Mesendoderm (in vitro differentiated cells): Measurements from ENCODE around the gene TLE6.

Source experiments
- DNase-seq: peaks from one replicate; pipeline ENCODE4 v3.0.0; 2013
- H2AK5ac ChIP-seq: 2 replicates; pipeline ENCODE4 v1.6.1; 2013; ENCODE audit warnings: low read length, inconsistent platforms
- H2BK120ac ChIP-seq: 2 replicates; pipeline ENCODE4 v1.6.1; 2013; ENCODE audit warnings: low read depth, mild to moderate bottlenecking, low read length, moderate library complexity, mixed read lengths
- H2BK15ac ChIP-seq: replicated peaks from 2 replicates; pipeline ENCODE4 v1.6.1; 2013; ENCODE audit warnings: low read depth, mild to moderate bottlenecking, moderate library complexity
- H2BK5ac ChIP-seq: 2 replicates; pipeline ENCODE4 v1.6.1; 2013; ENCODE audit warnings: low read length, inconsistent platforms
- H3K18ac ChIP-seq: 2 replicates; pipeline ENCODE4 v1.6.1; 2013; ENCODE audit warnings: mild to moderate bottlenecking, low read length, mixed read lengths
- H3K23ac ChIP-seq: one replicate; pipeline ENCODE4 v1.6.1; 2013; ENCODE audit warnings: low read length
- H3K27ac ChIP-seq: 2 replicates; pipeline ENCODE4 v1.5.1; 2013; ENCODE audit warnings: low read depth, mild to moderate bottlenecking, inconsistent platforms, low read length, moderate library complexity
- H3K27me3 ChIP-seq: 2 replicates; pipeline ENCODE4 v1.6.1; 2013; ENCODE audit warnings: low read length, control low read depth, mild to moderate bottlenecking, inconsistent platforms; ENCODE audit not compliant: insufficient read depth, poor library complexity
- H3K36me3 ChIP-seq: 2 replicates; pipeline ENCODE4 v1.6.1; 2013; ENCODE audit warnings: low read length, inconsistent platforms; ENCODE audit not compliant: control insufficient read depth, insufficient read depth
- H3K4ac ChIP-seq: one replicate; pipeline ENCODE4 v1.6.1; 2013; ENCODE audit warnings: low read depth, mild to moderate bottlenecking, low read length, moderate library complexity
- H3K4me1 ChIP-seq: 2 replicates; pipeline ENCODE4 v1.6.1; 2013; ENCODE audit warnings: low read depth, low read length, inconsistent platforms; ENCODE audit not compliant: control insufficient read depth
- H3K4me2 ChIP-seq: 2 replicates; pipeline ENCODE4 v1.6.1; 2013; ENCODE audit warnings: low read length
- H3K4me3 ChIP-seq: 2 replicates; pipeline ENCODE4 v1.5.1; 2013; ENCODE audit warnings: mild to moderate bottlenecking, low read length
- H3K56ac ChIP-seq: one replicate; pipeline ENCODE4 v1.6.1; 2013; ENCODE audit warnings: low read length
- H3K79me1 ChIP-seq: 2 replicates; pipeline ENCODE4 v1.6.1; 2013; ENCODE audit warnings: low read length, inconsistent platforms
- H3K79me2 ChIP-seq: 2 replicates; pipeline ENCODE4 v1.6.1; 2013; ENCODE audit warnings: mild to moderate bottlenecking, low read length; ENCODE audit not compliant: control insufficient read depth, insufficient read depth
- H3K9ac ChIP-seq: 2 replicates; pipeline ENCODE4 v1.6.1; 2013; ENCODE audit warnings: low read length, inconsistent platforms
- H4K5ac ChIP-seq: one replicate; pipeline ENCODE4 v1.6.1; 2013; ENCODE audit warnings: low read length
- H4K8ac ChIP-seq: one replicate; pipeline ENCODE4 v1.6.1; 2013; ENCODE audit warnings: low read depth, mild to moderate bottlenecking, control low read depth, low read length, moderate library complexity
- WGBS: extraction: QIAGEN DNeasy Blood & Tissue Kit; methylation state at CpG from one replicate; pipeline ENCODE4 v1.1.7; 2013; ENCODE audit warnings: low lambda C conversion rate, missing lambda C conversion rate; ENCODE audit not compliant: insufficient coverage; ENCODE audit errors: extremely low coverage; 5-methylcytosine and 5-hydroxymethylcytosine counted together

Gene TLE6

GRCh38 chr19:2967972-2968371 lies 9.4 kb upstream of the TLE6 start:
- Histone ChIP-seq H3K4me2 (no peak overlapping the region), H3K27ac (no peak overlapping the region), H2AK5ac (no peak overlapping the region), H2BK15ac (no peak overlapping the region), H3K4me3 (no peak overlapping the region), H2BK120ac (no peak overlapping the region), H3K4me1 (no peaks in the 10 kb centered on the region), H3K36me3 (no peaks in the 10 kb centered on the region), H3K4ac (no peak overlapping the region), H3K18ac (no peak overlapping the region), H3K27me3 (no peaks in the 10 kb centered on the region), H3K23ac (no peak overlapping the region), H3K79me2 (no peaks in the 10 kb centered on the region), H4K8ac (no peak overlapping the region), H3K9ac (no peak overlapping the region), H4K5ac (no peak overlapping the region), H3K56ac (no peak overlapping the region), H3K79me1 (no peaks in the 10 kb centered on the region), H2BK5ac (no peak overlapping the region)
- no CpG with 5 or more reads among the region's 8 CpGs for WGBS
- DNase-seq = no peak

DNA sequence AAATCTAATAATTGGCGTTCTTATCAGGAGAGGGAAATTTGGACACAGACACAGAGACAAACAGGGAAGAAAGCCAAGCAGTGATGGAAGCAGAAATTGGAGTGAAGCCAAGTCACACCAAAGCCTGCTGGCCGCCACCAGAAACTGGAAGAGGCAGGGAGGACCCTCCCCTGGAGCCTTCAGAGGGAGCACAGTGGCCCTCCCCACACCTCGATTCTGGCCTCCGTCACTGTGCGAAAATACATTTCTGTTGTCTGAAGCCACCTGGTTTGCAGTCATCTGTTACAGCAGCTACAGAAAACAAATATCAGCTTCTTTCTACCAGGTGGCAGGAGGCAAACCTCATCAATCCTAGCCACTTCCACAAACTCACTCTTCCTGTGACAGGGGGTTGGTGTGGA lies 8.3 kb upstream of the TLE6 start:
- no peak overlapping the region for H3K4me2 ChIP-seq
- no peak overlapping the region for H2AK5ac ChIP-seq
- H3K56ac ChIP-seq = no peak overlapping the region
- no peak for DNase-seq
- no peak overlapping the region for H4K5ac ChIP-seq
- H3K23ac ChIP-seq = no peak overlapping the region
- no peak overlapping the region for H3K4ac ChIP-seq
- no peaks in the 10 kb centered on the region for H3K79me2 ChIP-seq
- no peaks in the 10 kb centered on the region for H3K27me3 ChIP-seq
- no peak overlapping the region for H4K8ac ChIP-seq
- no peak overlapping the region for H2BK120ac ChIP-seq
- H3K18ac ChIP-seq = no peak overlapping the region
- no peaks in the 10 kb centered on the region for H3K79me1 ChIP-seq
- H3K4me1 ChIP-seq = no peaks in the 10 kb centered on the region
- no peak overlapping the region for H3K9ac ChIP-seq
- H3K27ac ChIP-seq = no peak overlapping the region
- no peak overlapping the region for H2BK5ac ChIP-seq
- no CpG with 5 or more reads among the region's 5 CpGs for WGBS
- no peak overlapping the region for H3K4me3 ChIP-seq
- H3K36me3 ChIP-seq = no peaks in the 10 kb centered on the region
- no peak overlapping the region for H2BK15ac ChIP-seq

DNA sequence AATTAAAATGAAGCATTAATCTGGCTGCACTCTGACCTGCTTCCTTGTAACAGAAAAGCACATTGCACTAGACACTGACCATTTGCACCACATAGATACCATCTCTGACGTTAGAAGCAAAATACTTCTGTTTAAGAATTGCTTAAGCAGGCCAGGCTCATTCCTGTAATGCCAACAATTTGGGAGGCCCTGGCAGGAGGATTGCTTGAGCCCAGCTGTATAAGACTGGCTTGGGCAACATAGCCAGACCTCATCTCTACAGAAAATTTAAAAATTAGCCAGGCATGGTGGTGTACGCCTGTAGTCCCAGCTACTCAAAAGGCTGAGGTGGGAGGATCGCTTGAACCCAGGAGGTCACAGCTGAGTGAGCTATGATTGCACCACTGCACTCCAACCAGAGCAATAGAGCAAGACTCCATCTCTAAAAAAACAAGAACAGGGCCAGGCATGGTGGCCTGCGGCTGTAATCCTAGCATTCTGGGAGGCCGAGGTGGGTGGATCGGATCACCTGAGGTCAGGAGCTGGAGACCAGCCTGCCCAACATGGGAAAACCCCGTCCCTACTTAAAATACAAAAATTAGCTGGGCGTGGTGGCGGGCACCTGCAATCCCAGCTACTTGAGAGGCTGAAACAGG lies 7.0 kb upstream of the TLE6 start:
- H3K79me2 ChIP-seq = no peaks in the 10 kb centered on the region
- no peak overlapping the region for H4K5ac ChIP-seq
- no peaks in the 10 kb centered on the region for H3K79me1 ChIP-seq
- no peaks in the 10 kb centered on the region for H3K4me1 ChIP-seq
- H4K8ac ChIP-seq = no peak overlapping the region
- H3K23ac ChIP-seq = no peak overlapping the region
- no peak overlapping the region for H2AK5ac ChIP-seq
- no peak overlapping the region for H3K27ac ChIP-seq
- no peak overlapping the region for H3K4me2 ChIP-seq
- no peak overlapping the region for H2BK15ac ChIP-seq
- H3K4me3 ChIP-seq = no peak overlapping the region
- H3K18ac ChIP-seq = no peak overlapping the region
- H3K56ac ChIP-seq = no peak overlapping the region
- H2BK5ac ChIP-seq = no peak overlapping the region
- no peak overlapping the region for H2BK120ac ChIP-seq
- H3K27me3 ChIP-seq = no peaks in the 10 kb centered on the region
- DNase-seq = no peak
- H3K9ac ChIP-seq = no peak overlapping the region
- H3K36me3 ChIP-seq = no peaks in the 10 kb centered on the region
- no CpG with 5 or more reads among the region's 9 CpGs for WGBS
- no peak overlapping the region for H3K4ac ChIP-seq

- Histone ChIP-seq H3K56ac (no peak overlapping the region), H3K79me2 (no peaks in the 10 kb centered on the region), H3K18ac (no peak overlapping the region), H3K23ac (no peak overlapping the region), H3K4me2 (no peak overlapping the region), H3K36me3 (no peaks in the 10 kb centered on the region), H3K27ac (no peak overlapping the region), H3K79me1 (no peaks in the 10 kb centered on the region), H3K27me3 (peaks cover 2% of the 10 kb centered on the region), H3K4ac (no peak overlapping the region), H4K8ac (no peak overlapping the region), H2BK120ac (no peak overlapping the region), H2BK15ac (no peak overlapping the region), H2AK5ac (no peak overlapping the region), H4K5ac (no peak overlapping the region), H3K9ac (no peak overlapping the region), H3K4me3 (no peak overlapping the region), H2BK5ac (no peak overlapping the region), H3K4me1 (peaks cover 2% of the 10 kb centered on the region)
- DNase-seq = no peak
- WGBS = no CpG with 5 or more reads among the region's 8 CpGs
Measured at GRCh38 chr19:2973229-2973628, 4.1 kb upstream of the TLE6 start.

GRCh38 chr19:2974342-2975041 lies 2.9 kb upstream of the TLE6 start:
- no peak overlapping the region for H3K4me3 ChIP-seq
- no CpG with 5 or more reads among the region's 14 CpGs for WGBS
- H3K79me1 ChIP-seq = no peaks in the 10 kb centered on the region
- H3K27me3 ChIP-seq = peaks cover 2% of the 10 kb centered on the region
- H2BK120ac ChIP-seq = no peak overlapping the region
- H3K56ac ChIP-seq = no peak overlapping the region
- H3K27ac ChIP-seq = no peak overlapping the region
- H4K8ac ChIP-seq = no peak overlapping the region
- no peak overlapping the region for H2AK5ac ChIP-seq
- no peak overlapping the region for H4K5ac ChIP-seq
- H3K9ac ChIP-seq = no peak overlapping the region
- H3K79me2 ChIP-seq = no peaks in the 10 kb centered on the region
- H2BK5ac ChIP-seq = no peak overlapping the region
- H3K36me3 ChIP-seq = no peaks in the 10 kb centered on the region
- peaks cover 2% of the 10 kb centered on the region for H3K4me1 ChIP-seq
- DNase-seq = no peak
- no peak overlapping the region for H3K4ac ChIP-seq
- no peak overlapping the region for H3K18ac ChIP-seq
- H3K4me2 ChIP-seq = no peak overlapping the region
- no peak overlapping the region for H2BK15ac ChIP-seq
- no peak overlapping the region for H3K23ac ChIP-seq

DNA sequence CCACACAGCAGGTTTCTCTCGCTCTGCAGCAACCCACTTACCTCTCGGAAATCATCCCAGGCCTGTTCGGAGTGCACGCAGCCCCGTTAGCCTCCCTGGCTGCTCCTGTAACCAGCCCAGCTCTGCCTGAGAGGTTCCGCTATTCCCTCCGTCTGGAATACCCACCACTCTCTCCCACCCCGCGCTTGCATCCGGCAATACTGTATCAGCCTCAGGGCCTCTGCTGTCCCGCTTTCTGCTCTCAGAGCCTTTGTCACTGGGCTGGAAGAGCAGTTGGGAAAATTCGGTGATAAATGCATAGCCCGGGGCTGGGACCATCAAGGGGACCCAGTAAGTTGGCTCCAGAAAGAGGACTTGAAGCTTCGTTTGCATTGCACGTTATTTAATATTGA lies 759 bp upstream of the TLE6 start:
- peaks cover 2% of the 10 kb centered on the region for H3K27me3 ChIP-seq
- H3K36me3 ChIP-seq = no peaks in the 10 kb centered on the region
- peak overlapping the region; percentile 54 for H3K9ac ChIP-seq
- H2BK5ac ChIP-seq = no peak overlapping the region
- peak; percentile 61 for DNase-seq
- peak overlapping the region; percentile 42 for H3K56ac ChIP-seq
- no peak overlapping the region for H4K8ac ChIP-seq
- no peak overlapping the region for H2AK5ac ChIP-seq
- WGBS = no CpG with 5 or more reads among the region's 15 CpGs
- H2BK120ac ChIP-seq = no peak overlapping the region
- H4K5ac ChIP-seq = no peak overlapping the region
- H3K4me3 ChIP-seq = no peak overlapping the region
- no peak overlapping the region for H3K18ac ChIP-seq
- peaks cover 2% of the 10 kb centered on the region for H3K4me1 ChIP-seq
- H3K4me2 ChIP-seq = peak overlapping the region; percentile 94
- no peak overlapping the region for H3K27ac ChIP-seq
- H3K23ac ChIP-seq = no peak overlapping the region
- H2BK15ac ChIP-seq = no peak overlapping the region
- H3K4ac ChIP-seq = no peak overlapping the region
- no peaks in the 10 kb centered on the region for H3K79me2 ChIP-seq
- no peaks in the 10 kb centered on the region for H3K79me1 ChIP-seq
